ENCODE data around the gene ZNF101.

ZNF101 gene

GRCh38 chr19:19710506-19710905, 41.9 kb downstream of the ZNF101 start:
- Histone ChIP-seq H3K4me2 (ENCODE audit: low read length) (no peak overlapping the region), H2AFZ (ENCODE audit: insufficient read depth, low read length, poor library complexity) (no peak overlapping the region), H2BK5ac (ENCODE audit: low read depth, low read length, poor library complexity) (no peak overlapping the region), H3K9ac (ENCODE audit: low read length) (no peak overlapping the region), H3K14ac (ENCODE audit: low read length) (no peak overlapping the region), H4K91ac (ENCODE audit: low read depth, low read length) (no peak overlapping the region), H3K79me2 (ENCODE audit: control insufficient read depth, insufficient read depth, low read length, poor library complexity) (no peaks in the 10 kb centered on the region), H3K9me3 (ENCODE audit: insufficient read depth, low read depth, low read length) (peaks cover 27% of the 10 kb centered on the region), H4K12ac (ENCODE audit: low read depth, low read length) (no peak overlapping the region), H3K4me1 (ENCODE audit: control insufficient read depth in 1 of 2, insufficient read depth in 2 of 2, low read length in 2 of 2) (no peaks in the 10 kb centered on the region), H2AK5ac (ENCODE audit: low read length) (no peak overlapping the region), H2BK12ac (ENCODE audit: low read length) (no peak overlapping the region), H3K36me3 (ENCODE audit: control insufficient read depth in 1 of 2, insufficient read depth in 2 of 2, low read length in 2 of 2) (peaks cover 20 to 34% of the 10 kb centered on the region in 2 experiments), H4K8ac (ENCODE audit: low read depth, low read length) (no peak overlapping the region), H3K18ac (ENCODE audit: low read length) (no peak overlapping the region), H3K27ac (ENCODE audit: low read depth, low read length) (no peak overlapping the region), H3K4me3 (ENCODE audit: low read depth, low read length) (no peak overlapping the region), H3K4ac (ENCODE audit: low read depth, low read length) (no peak overlapping the region), H3K79me1 (ENCODE audit: low read length) (no peaks in the 10 kb centered on the region), H3K23ac (ENCODE audit: low read length) (no peak overlapping the region), H3K27me3 (ENCODE audit: insufficient read depth, low read length) (no peaks in the 10 kb centered on the region), H2BK120ac (ENCODE audit: insufficient read depth, low read length, poor library complexity) (no peak overlapping the region)
- WGBS (ENCODE audit: extremely low coverage, insufficient coverage, insufficient read length): no CpG with 5 or more reads among the region's 2 CpGs
- no peak for DNase-seq

- H3K4me1 ChIP-seq (ENCODE audit: control insufficient read depth in 1 of 2, insufficient read depth in 2 of 2, low read length in 2 of 2): no peaks in the 10 kb centered on the region
- no peak overlapping the region for H3K4ac ChIP-seq (ENCODE audit: low read depth, low read length)
- no CpG with 5 or more reads among the region's 14 CpGs for WGBS (ENCODE audit: extremely low coverage, insufficient coverage, insufficient read length)
- no peak overlapping the region for H2AFZ ChIP-seq (ENCODE audit: insufficient read depth, low read length, poor library complexity)
- no peak overlapping the region for H3K4me2 ChIP-seq (ENCODE audit: low read length)
- H2BK12ac ChIP-seq (ENCODE audit: low read length): no peak overlapping the region
- H3K79me2 ChIP-seq (ENCODE audit: control insufficient read depth, insufficient read depth, low read length, poor library complexity): no peaks in the 10 kb centered on the region
- no peak overlapping the region for H3K18ac ChIP-seq (ENCODE audit: low read length)
- H4K91ac ChIP-seq (ENCODE audit: low read depth, low read length): no peak overlapping the region
- DNase-seq: no peak
- no peak overlapping the region for H4K12ac ChIP-seq (ENCODE audit: low read depth, low read length)
- no peak overlapping the region for H3K23ac ChIP-seq (ENCODE audit: low read length)
- H3K9me3 ChIP-seq (ENCODE audit: insufficient read depth, low read depth, low read length): peaks cover 31% of the 10 kb centered on the region
- H3K79me1 ChIP-seq (ENCODE audit: low read length): no peaks in the 10 kb centered on the region
- H3K27ac ChIP-seq (ENCODE audit: low read depth, low read length): no peak overlapping the region
- H2BK120ac ChIP-seq (ENCODE audit: insufficient read depth, low read length, poor library complexity): no peak overlapping the region
- no peak overlapping the region for H2AK5ac ChIP-seq (ENCODE audit: low read length)
- no peak overlapping the region for H4K8ac ChIP-seq (ENCODE audit: low read depth, low read length)
- no peak overlapping the region for H2BK5ac ChIP-seq (ENCODE audit: low read depth, low read length, poor library complexity)
- no peak overlapping the region for H3K9ac ChIP-seq (ENCODE audit: low read length)
- H3K4me3 ChIP-seq (ENCODE audit: low read depth, low read length): no peak overlapping the region
- no peak overlapping the region for H3K14ac ChIP-seq (ENCODE audit: low read length)
- peaks cover 22 to 34% of the 10 kb centered on the region in 2 experiments for H3K36me3 ChIP-seq (ENCODE audit: control insufficient read depth in 1 of 2, insufficient read depth in 2 of 2, low read length in 2 of 2)
- no peaks in the 10 kb centered on the region for H3K27me3 ChIP-seq (ENCODE audit: insufficient read depth, low read length)
These were observed 42.8 kb downstream of the ZNF101 start for GRCh38 chr19:19711306-19711933.

- no peaks in the 10 kb centered on the region for H3K27me3 ChIP-seq (ENCODE audit: insufficient read depth, low read length)
- H4K12ac ChIP-seq (ENCODE audit: low read depth, low read length): no peak overlapping the region
- H3K4me1 ChIP-seq (ENCODE audit: control insufficient read depth in 1 of 2, insufficient read depth in 2 of 2, low read length in 2 of 2): no peaks in the 10 kb centered on the region
- H3K14ac ChIP-seq (ENCODE audit: low read length): no peak overlapping the region
- no peak overlapping the region for H2BK5ac ChIP-seq (ENCODE audit: low read depth, low read length, poor library complexity)
- H3K27ac ChIP-seq (ENCODE audit: low read depth, low read length): no peak overlapping the region
- H4K8ac ChIP-seq (ENCODE audit: low read depth, low read length): no peak overlapping the region
- peaks cover 22 to 34% of the 10 kb centered on the region in 2 experiments for H3K36me3 ChIP-seq (ENCODE audit: control insufficient read depth in 1 of 2, insufficient read depth in 2 of 2, low read length in 2 of 2)
- no peak overlapping the region for H3K18ac ChIP-seq (ENCODE audit: low read length)
- no peak overlapping the region for H2AFZ ChIP-seq (ENCODE audit: insufficient read depth, low read length, poor library complexity)
- H3K4me3 ChIP-seq (ENCODE audit: low read depth, low read length): no peak overlapping the region
- H3K79me2 ChIP-seq (ENCODE audit: control insufficient read depth, insufficient read depth, low read length, poor library complexity): no peaks in the 10 kb centered on the region
- H2AK5ac ChIP-seq (ENCODE audit: low read length): no peak overlapping the region
- H3K4ac ChIP-seq (ENCODE audit: low read depth, low read length): no peak overlapping the region
- peaks cover 32% of the 10 kb centered on the region for H3K9me3 ChIP-seq (ENCODE audit: insufficient read depth, low read depth, low read length)
- no peaks in the 10 kb centered on the region for H3K79me1 ChIP-seq (ENCODE audit: low read length)
- DNase-seq: no peak
- H2BK120ac ChIP-seq (ENCODE audit: insufficient read depth, low read length, poor library complexity): no peak overlapping the region
- no peak overlapping the region for H3K4me2 ChIP-seq (ENCODE audit: low read length)
- H2BK12ac ChIP-seq (ENCODE audit: low read length): no peak overlapping the region
- H3K23ac ChIP-seq (ENCODE audit: low read length): no peak overlapping the region
- H4K91ac ChIP-seq (ENCODE audit: low read depth, low read length): no peak overlapping the region
- WGBS (ENCODE audit: extremely low coverage, insufficient coverage, insufficient read length): no CpG with 5 or more reads among the region's 10 CpGs
- H3K9ac ChIP-seq (ENCODE audit: low read length): no peak overlapping the region
These were observed 43.5 kb downstream of the ZNF101 start for GRCh38 chr19:19711934-19712828.

- DNase-seq: no peak
- Histone ChIP-seq H4K8ac (ENCODE audit: low read depth, low read length) (no peak overlapping the region), H2BK5ac (ENCODE audit: low read depth, low read length, poor library complexity) (no peak overlapping the region), H3K79me2 (ENCODE audit: control insufficient read depth, insufficient read depth, low read length, poor library complexity) (no peaks in the 10 kb centered on the region), H3K4me1 (ENCODE audit: control insufficient read depth in 1 of 2, insufficient read depth in 2 of 2, low read length in 2 of 2) (no peaks in the 10 kb centered on the region), H2BK120ac (ENCODE audit: insufficient read depth, low read length, poor library complexity) (no peak overlapping the region), H3K4ac (ENCODE audit: low read depth, low read length) (no peak overlapping the region), H3K27me3 (ENCODE audit: insufficient read depth, low read length) (no peaks in the 10 kb centered on the region), H3K9ac (ENCODE audit: low read length) (no peak overlapping the region), H3K23ac (ENCODE audit: low read length) (no peak overlapping the region), H3K18ac (ENCODE audit: low read length) (no peak overlapping the region), H3K36me3 (ENCODE audit: control insufficient read depth in 1 of 2, insufficient read depth in 2 of 2, low read length in 2 of 2) (peaks cover 0 to 2% of the 10 kb centered on the region in 2 experiments), H2AK5ac (ENCODE audit: low read length) (no peak overlapping the region), H3K9me3 (ENCODE audit: insufficient read depth, low read depth, low read length) (peaks cover 12% of the 10 kb centered on the region), H2AFZ (ENCODE audit: insufficient read depth, low read length, poor library complexity) (no peak overlapping the region), H3K4me3 (ENCODE audit: low read depth, low read length) (no peak overlapping the region), H3K79me1 (ENCODE audit: low read length) (no peaks in the 10 kb centered on the region), H2BK12ac (ENCODE audit: low read length) (no peak overlapping the region), H3K27ac (ENCODE audit: low read depth, low read length) (no peak overlapping the region), H4K91ac (ENCODE audit: low read depth, low read length) (no peak overlapping the region), H3K4me2 (ENCODE audit: low read length) (no peak overlapping the region), H3K14ac (ENCODE audit: low read length) (no peak overlapping the region), H4K12ac (ENCODE audit: low read depth, low read length) (no peak overlapping the region)
- no CpG with 5 or more reads among the region's 2 CpGs for WGBS (ENCODE audit: extremely low coverage, insufficient coverage, insufficient read length)
These were observed 51.2 kb downstream of the ZNF101 start for GRCh38 chr19:19719798-19720197.
